ENCODE measurements around the gene MED7.

MED7 gene

DNA sequence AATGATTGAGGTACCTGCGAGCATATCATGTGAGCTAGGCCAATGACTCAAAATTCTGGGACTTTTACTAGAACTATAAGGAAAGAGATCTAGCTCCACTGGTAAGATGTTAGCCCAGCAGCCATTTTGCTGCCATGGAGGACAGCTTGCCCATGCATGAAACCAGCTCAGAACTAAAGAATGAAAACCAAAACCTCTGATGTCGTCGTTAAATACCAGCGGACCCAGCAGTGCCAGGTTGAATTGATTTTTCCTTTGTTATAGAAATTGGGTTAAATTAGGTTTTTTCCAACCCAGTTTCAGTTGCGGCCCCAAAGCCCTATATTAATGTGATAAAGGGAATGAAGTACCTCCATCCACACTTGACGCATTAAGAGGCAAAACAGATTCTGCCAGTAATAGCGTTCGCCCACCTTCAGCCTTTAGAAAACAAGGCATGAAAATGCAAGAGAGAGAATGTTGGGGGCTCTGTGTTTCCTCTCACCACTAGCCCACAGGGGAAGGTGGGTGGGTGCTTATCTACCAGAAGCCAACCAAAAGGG is 32.5 kb upstream of the MED7 start:
- in situ Hi-C loops (cut with HindIII; ENCODE audit: low pct_ligation_motif_present, low sequenced_read_pairs), result no loop called here
- Histone ChIP-seq H3K36me3 (replicated peaks) (no peaks in the 10 kb centered on the region), H3K27ac (no peak overlapping the region), H3K27me3 (replicated peaks) (no peaks in the 10 kb centered on the region), H3K4me3 (ENCODE audit: low read depth, low read length) (no peak overlapping the region)
- no peak for DNase-seq
- TF ChIP-seq, protein P1, sequence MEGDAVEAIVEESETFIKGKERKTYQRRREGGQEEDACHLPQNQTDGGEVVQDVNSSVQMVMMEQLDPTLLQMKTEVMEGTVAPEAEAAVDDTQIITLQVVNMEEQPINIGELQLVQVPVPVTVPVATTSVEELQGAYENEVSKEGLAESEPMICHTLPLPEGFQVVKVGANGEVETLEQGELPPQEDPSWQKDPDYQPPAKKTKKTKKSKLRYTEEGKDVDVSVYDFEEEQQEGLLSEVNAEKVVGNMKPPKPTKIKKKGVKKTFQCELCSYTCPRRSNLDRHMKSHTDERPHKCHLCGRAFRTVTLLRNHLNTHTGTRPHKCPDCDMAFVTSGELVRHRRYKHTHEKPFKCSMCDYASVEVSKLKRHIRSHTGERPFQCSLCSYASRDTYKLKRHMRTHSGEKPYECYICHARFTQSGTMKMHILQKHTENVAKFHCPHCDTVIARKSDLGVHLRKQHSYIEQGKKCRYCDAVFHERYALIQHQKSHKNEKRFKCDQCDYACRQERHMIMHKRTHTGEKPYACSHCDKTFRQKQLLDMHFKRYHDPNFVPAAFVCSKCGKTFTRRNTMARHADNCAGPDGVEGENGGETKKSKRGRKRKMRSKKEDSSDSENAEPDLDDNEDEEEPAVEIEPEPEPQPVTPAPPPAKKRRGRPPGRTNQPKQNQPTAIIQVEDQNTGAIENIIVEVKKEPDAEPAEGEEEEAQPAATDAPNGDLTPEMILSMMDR (IDR thresholded peaks at IDR 0.05; ENCODE audit: low read depth, low read length, missing control alignments), result no peak

DNA sequence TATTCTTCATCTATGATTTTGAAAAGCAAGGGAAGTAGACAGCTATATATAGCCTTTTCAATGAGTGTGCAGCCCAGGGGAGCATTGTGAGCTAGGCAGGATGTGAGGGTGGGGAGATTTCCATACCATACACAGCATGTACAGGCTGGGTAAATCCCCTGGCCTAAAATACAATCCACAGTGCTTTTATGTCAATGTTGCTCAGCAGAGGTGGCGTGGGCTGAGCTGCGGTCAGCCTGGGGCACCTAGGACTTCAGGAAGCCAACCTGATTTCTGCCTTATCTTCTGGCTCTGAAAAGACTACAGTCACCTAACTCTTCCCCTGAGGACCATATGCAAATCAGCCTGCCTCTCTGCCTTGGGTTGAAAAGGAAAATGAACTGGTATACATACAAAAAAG is 29.7 kb upstream of the MED7 start:
- TF ChIP-seq, protein P1 (IDR thresholded peaks at IDR 0.05; ENCODE audit: low read depth, low read length, missing control alignments), result no peak
- Histone ChIP-seq H3K4me3 (ENCODE audit: low read depth, low read length) (no peak overlapping the region), H3K36me3 (replicated peaks) (no peaks in the 10 kb centered on the region), H3K27ac (no peak overlapping the region), H3K27me3 (replicated peaks) (no peaks in the 10 kb centered on the region)
- in situ Hi-C loops (cut with HindIII; ENCODE audit: low pct_ligation_motif_present, low sequenced_read_pairs), result no loop called here
- DNase-seq, result no peak

DNA sequence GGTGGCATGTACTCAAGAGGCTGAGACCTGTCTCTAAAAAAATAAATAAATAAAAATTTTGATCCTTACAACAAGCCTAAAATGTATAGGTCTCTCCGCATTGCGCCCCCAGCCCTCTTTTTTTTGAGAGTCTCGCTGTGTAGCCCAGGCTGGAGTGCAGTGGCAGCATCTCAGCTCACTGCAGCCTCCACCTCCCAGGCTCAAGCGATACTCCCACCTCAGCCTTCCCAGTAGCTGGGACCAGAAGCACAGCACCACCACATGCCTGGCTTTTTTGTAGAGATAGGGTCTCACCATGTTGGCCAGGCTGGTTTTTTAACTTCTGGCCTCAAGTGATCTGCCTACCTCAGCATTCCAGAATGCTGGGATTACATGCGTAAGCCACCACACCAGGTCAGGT is 25.6 kb upstream of the MED7 start:
- TF ChIP-seq, protein P1 (IDR thresholded peaks at IDR 0.05; ENCODE audit: low read depth, low read length, missing control alignments), result no peak
- Histone ChIP-seq H3K27ac (no peak overlapping the region), H3K27me3 (replicated peaks) (no peaks in the 10 kb centered on the region), H3K4me3 (ENCODE audit: low read depth, low read length) (no peak overlapping the region), H3K36me3 (replicated peaks) (no peaks in the 10 kb centered on the region)
- DNase-seq, result no peak
- in situ Hi-C loops (cut with HindIII; ENCODE audit: low pct_ligation_motif_present, low sequenced_read_pairs), result no loop called here

DNA sequence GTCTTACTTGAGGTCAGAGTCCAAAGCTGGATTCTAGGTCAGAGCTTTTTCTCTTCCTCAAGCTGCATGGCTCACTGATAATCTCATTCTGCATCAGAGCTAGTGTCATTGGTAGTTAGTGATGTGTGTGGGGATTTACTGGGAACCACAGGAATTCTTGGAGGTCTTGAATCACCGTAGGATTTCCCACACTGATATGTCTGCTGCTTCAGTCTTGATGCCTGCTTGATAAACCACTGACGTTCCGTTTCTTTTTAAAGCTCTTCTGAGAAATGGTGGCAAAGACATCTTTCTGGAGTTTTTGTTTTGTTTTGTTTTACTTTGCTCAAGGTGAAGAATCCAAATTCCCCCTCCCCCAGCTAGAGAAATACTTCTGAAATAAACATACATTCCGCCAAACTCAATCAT is 24.6 kb upstream of the MED7 start:
- in situ Hi-C loops (cut with HindIII; ENCODE audit: low pct_ligation_motif_present, low sequenced_read_pairs), result no loop called here
- Histone ChIP-seq H3K36me3 (replicated peaks) (no peaks in the 10 kb centered on the region), H3K4me3 (ENCODE audit: low read depth, low read length) (no peak overlapping the region), H3K27ac (no peak overlapping the region), H3K27me3 (replicated peaks) (no peaks in the 10 kb centered on the region)
- TF ChIP-seq, protein P1 (IDR thresholded peaks at IDR 0.05; ENCODE audit: low read depth, low read length, missing control alignments), result no peak
- peak; percentile 72 for DNase-seq

DNA sequence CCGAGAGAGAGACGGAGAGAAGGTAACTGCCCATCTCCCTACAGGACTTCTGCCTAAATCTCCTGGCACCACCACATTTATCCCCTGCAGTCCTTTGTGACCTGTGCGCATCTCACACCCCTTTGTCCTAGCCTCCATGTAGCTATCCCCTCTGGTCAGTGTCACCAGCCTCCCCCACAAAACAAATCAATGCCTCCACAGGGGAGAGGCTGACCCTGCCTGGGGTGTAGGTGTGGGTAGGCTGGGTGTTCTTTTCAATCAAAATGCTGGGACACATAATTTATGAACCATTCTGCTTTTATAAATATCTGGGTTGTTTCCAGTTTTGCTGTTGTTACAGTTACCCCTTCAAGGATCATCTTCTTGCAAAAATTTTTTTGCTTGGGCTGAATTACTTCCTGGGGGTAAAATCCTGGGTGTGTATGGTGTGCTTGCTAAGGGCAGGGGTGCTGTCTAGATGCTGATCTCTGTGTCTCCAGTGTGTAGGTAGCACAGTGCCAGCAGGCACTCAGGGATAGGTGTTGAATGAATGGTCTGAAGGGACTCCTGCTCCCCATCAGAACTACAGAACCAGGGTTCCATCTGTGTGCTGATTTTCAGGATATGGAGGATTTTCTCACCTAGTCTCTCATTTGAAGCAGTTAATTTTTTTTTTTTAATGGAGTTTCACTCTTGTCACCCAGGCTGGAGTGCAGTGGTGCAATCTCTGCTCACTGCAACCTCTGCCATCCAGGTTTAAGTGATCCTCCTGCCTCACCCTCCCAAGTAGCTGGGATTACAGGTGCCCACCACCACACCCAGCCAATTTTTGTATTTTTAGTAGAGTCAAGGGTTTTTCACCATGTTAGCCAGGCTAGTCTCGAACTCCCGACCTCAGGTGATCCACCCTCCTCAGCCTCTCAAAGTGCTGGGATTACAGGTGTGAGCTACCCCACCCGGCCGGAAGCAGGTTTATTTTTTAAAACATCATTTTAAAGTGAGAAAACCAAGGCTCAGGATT is 23.8 kb upstream of the MED7 start, which contains the start of gene GARIN3:
Gene GARIN3 (minus strand): TSS at position 51 of the 1,000 bp plus-strand sequence. CDS start 96 bp downstream, outside the sequence.
- H3K27ac ChIP-seq, result no peak within 1 kb of the TSS
- no peaks in the 10 kb centered on the region for H3K27me3 ChIP-seq (replicated peaks)
- in situ Hi-C loops (cut with HindIII; ENCODE audit: low pct_ligation_motif_present, low sequenced_read_pairs), result no loop called here

More for the DNA sequence above, 23.8 kb upstream of the MED7 start, which contains the start of gene GARIN3:
- Histone ChIP-seq H3K4me3 (ENCODE audit: low read depth, low read length) (no peak within 1 kb of the TSS), H3K36me3 (replicated peaks) (no peaks in the 10 kb centered on the region)
- no peak for DNase-seq
- TF ChIP-seq, protein P1 (IDR thresholded peaks at IDR 0.05; ENCODE audit: low read depth, low read length, missing control alignments), result no peak

All from brain microvascular endothelial cell (primary cell).